ENCODE data around the gene ZNF526. TPM values are rescaled to one million over a fixed set of nuclear protein-coding genes. Genes with fewer than 3 reads are reported as not detected.

Gene ZNF526
- polyA plus RNA-seq (2012; ENCODE audit: missing spikeins): 3.5 TPM

- DNase-seq (ENCODE audit: insufficient read length): peak; percentile 100
- TF ChIP-seq TAF1 (IDR thresholded peaks at IDR 0.05; ENCODE audit: borderline replicate concordance, low read depth, low read length) (peak; percentile 18; the same call in 1 of the 2 replicates), POLR2A (IDR thresholded peaks at IDR 0.05; ENCODE audit: low read depth, low read length) (peak; percentile 86), POLR2AphosphoS5 (IDR thresholded peaks at IDR 0.05; ENCODE audit: low read depth, low read length) (peak; percentile 79)
- FAIRE-seq: peak; percentile 99
Observed at GRCh38 chr19:42219812-42220750, at the start of gene ZNF526. Gene ZNF526, plus strand, starts transcription at chr19:42220312. Its CDS starts 4,092 bp downstream, at chr19:42224404.

GRCh38 chr19:42170715-42171114 is 49.4 kb upstream of the ZNF526 start:
- FAIRE-seq (no peak), DNase-seq (ENCODE audit: insufficient read length) (no peak)
- TF ChIP-seq POLR2AphosphoS5 (IDR thresholded peaks at IDR 0.05; ENCODE audit: low read depth, low read length): no peak
- no peak for TF ChIP-seq TAF1 (IDR thresholded peaks at IDR 0.05; ENCODE audit: borderline replicate concordance, low read depth, low read length)
- no peak for TF ChIP-seq POLR2A (IDR thresholded peaks at IDR 0.05; ENCODE audit: low read depth, low read length)

GRCh38 chr19:42172261-42172660 is 47.9 kb upstream of the ZNF526 start:
- DNase-seq (ENCODE audit: insufficient read length): no peak
- FAIRE-seq: no peak
- TF ChIP-seq POLR2AphosphoS5 (IDR thresholded peaks at IDR 0.05; ENCODE audit: low read depth, low read length): no peak
- TF ChIP-seq POLR2A (IDR thresholded peaks at IDR 0.05; ENCODE audit: low read depth, low read length): no peak
- TF ChIP-seq TAF1 (IDR thresholded peaks at IDR 0.05; ENCODE audit: borderline replicate concordance, low read depth, low read length): no peak

GRCh38 chr19:42173695-42174094 is 46.4 kb upstream of the ZNF526 start:
- DNase-seq (ENCODE audit: insufficient read length) (no peak), FAIRE-seq (no peak)
- TF ChIP-seq TAF1 (IDR thresholded peaks at IDR 0.05; ENCODE audit: borderline replicate concordance, low read depth, low read length) (no peak), POLR2AphosphoS5 (IDR thresholded peaks at IDR 0.05; ENCODE audit: low read depth, low read length) (no peak), POLR2A (IDR thresholded peaks at IDR 0.05; ENCODE audit: low read depth, low read length) (no peak)

GRCh38 chr19:42174188-42174587 is 45.9 kb upstream of the ZNF526 start:
- DNase-seq (ENCODE audit: insufficient read length) (no peak), FAIRE-seq (no peak)
- TF ChIP-seq POLR2A (IDR thresholded peaks at IDR 0.05; ENCODE audit: low read depth, low read length) (no peak), POLR2AphosphoS5 (IDR thresholded peaks at IDR 0.05; ENCODE audit: low read depth, low read length) (no peak), TAF1 (IDR thresholded peaks at IDR 0.05; ENCODE audit: borderline replicate concordance, low read depth, low read length) (no peak)

- TF ChIP-seq TAF1 (IDR thresholded peaks at IDR 0.05; ENCODE audit: borderline replicate concordance, low read depth, low read length) (no peak), POLR2A (IDR thresholded peaks at IDR 0.05; ENCODE audit: low read depth, low read length) (no peak), POLR2AphosphoS5 (IDR thresholded peaks at IDR 0.05; ENCODE audit: low read depth, low read length) (no peak)
- DNase-seq (ENCODE audit: insufficient read length) (no peak), FAIRE-seq (no peak)
Observed at GRCh38 chr19:42174958-42175734, 45.0 kb upstream of the ZNF526 start.

- TF ChIP-seq TAF1 (IDR thresholded peaks at IDR 0.05; ENCODE audit: borderline replicate concordance, low read depth, low read length): no peak
- no peak for TF ChIP-seq POLR2A (IDR thresholded peaks at IDR 0.05; ENCODE audit: low read depth, low read length)
- TF ChIP-seq POLR2AphosphoS5 (IDR thresholded peaks at IDR 0.05; ENCODE audit: low read depth, low read length): no peak
- DNase-seq (ENCODE audit: insufficient read length) (no peak), FAIRE-seq (no peak)
Observed at GRCh38 chr19:42175952-42176648, 44.0 kb upstream of the ZNF526 start.

GRCh38 chr19:42176649-42176989 is 43.5 kb upstream of the ZNF526 start:
- FAIRE-seq: no peak
- DNase-seq (ENCODE audit: insufficient read length): no peak

GRCh38 chr19:42176990-42177685 is 43.0 kb upstream of the ZNF526 start:
- DNase-seq (ENCODE audit: insufficient read length): peak; percentile 68
- TF ChIP-seq POLR2AphosphoS5 (IDR thresholded peaks at IDR 0.05; ENCODE audit: low read depth, low read length) (no peak), TAF1 (IDR thresholded peaks at IDR 0.05; ENCODE audit: borderline replicate concordance, low read depth, low read length) (no peak), POLR2A (IDR thresholded peaks at IDR 0.05; ENCODE audit: low read depth, low read length) (no peak)
- FAIRE-seq: peak; percentile 63

More at GRCh38 chr19:42176649-42176989, 43.5 kb upstream of the ZNF526 start:
- no peak for TF ChIP-seq POLR2AphosphoS5 (IDR thresholded peaks at IDR 0.05; ENCODE audit: low read depth, low read length)
- TF ChIP-seq POLR2A (IDR thresholded peaks at IDR 0.05; ENCODE audit: low read depth, low read length): no peak
- TF ChIP-seq TAF1 (IDR thresholded peaks at IDR 0.05; ENCODE audit: borderline replicate concordance, low read depth, low read length): no peak

GRCh38 chr19:42177686-42178019 is 42.5 kb upstream of the ZNF526 start:
- TF ChIP-seq POLR2AphosphoS5 (IDR thresholded peaks at IDR 0.05; ENCODE audit: low read depth, low read length) (no peak), POLR2A (IDR thresholded peaks at IDR 0.05; ENCODE audit: low read depth, low read length) (no peak), TAF1 (IDR thresholded peaks at IDR 0.05; ENCODE audit: borderline replicate concordance, low read depth, low read length) (no peak)
- DNase-seq (ENCODE audit: insufficient read length) (no peak), FAIRE-seq (no peak)
